ENCODE results near the gene SLC39A13. TPM values are rescaled to one million over a fixed set of nuclear protein-coding genes. Genes with fewer than 3 reads are reported as not detected.

SLC39A13 gene
- total RNA-seq, 4 donors from 2014 or later, result 51.3 to 84.3 (median 66.8) TPM

GRCh38 chr11:47460571-47461235, 52.3 kb downstream of the SLC39A13 start:
- TF ChIP-seq, protein P1, sequence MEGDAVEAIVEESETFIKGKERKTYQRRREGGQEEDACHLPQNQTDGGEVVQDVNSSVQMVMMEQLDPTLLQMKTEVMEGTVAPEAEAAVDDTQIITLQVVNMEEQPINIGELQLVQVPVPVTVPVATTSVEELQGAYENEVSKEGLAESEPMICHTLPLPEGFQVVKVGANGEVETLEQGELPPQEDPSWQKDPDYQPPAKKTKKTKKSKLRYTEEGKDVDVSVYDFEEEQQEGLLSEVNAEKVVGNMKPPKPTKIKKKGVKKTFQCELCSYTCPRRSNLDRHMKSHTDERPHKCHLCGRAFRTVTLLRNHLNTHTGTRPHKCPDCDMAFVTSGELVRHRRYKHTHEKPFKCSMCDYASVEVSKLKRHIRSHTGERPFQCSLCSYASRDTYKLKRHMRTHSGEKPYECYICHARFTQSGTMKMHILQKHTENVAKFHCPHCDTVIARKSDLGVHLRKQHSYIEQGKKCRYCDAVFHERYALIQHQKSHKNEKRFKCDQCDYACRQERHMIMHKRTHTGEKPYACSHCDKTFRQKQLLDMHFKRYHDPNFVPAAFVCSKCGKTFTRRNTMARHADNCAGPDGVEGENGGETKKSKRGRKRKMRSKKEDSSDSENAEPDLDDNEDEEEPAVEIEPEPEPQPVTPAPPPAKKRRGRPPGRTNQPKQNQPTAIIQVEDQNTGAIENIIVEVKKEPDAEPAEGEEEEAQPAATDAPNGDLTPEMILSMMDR (IDR thresholded peaks at IDR 0.05), result no peak
- TF ChIP-seq POLR2A (IDR thresholded peaks at IDR 0.05), result no peak
- no peak for DNase-seq
- Histone ChIP-seq H3K27ac (no peak overlapping the region), H3K9me3 (no peaks in the 10 kb centered on the region), H3K27me3 (no peaks in the 10 kb centered on the region), H3K4me1 (peaks cover 3 to 10% of the 10 kb centered on the region in 2 donors), H3K36me3 (no peaks in the 10 kb centered on the region), H3K4me3 (replicated peaks in 1 of 3) (no peak overlapping the region)
- 95 to 97% methylated on average over 2 of the region's 2 CpGs for WGBS, 2 donors
- intact Hi-C loops (cut with DNase I), result no loop called here

DNA sequence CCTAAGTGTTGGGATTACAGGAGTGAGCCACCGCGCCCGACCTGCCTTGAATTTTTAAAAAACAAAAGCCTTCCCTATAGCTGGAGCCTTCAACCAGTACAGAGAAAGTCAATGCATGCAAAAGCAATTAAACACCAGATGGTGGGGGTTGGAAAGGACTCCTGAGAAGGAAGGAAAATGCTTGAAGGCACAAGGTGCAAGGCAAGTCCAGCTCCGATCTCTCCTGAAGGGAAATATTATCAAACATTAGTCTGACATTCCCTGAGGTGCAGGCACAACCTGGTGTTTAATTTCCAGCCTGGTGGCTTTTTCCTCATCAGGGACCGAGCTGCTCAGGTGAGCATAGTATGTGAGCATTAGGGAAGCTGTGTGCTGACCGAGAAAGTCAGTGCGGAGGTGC, 53.5 kb downstream of the SLC39A13 start:
- Histone ChIP-seq H3K27ac (peak overlapping the region in 1 of 3 donors; percentile 15), H3K4me3 (replicated peaks in 1 of 3) (no peak overlapping the region), H3K9me3 (no peaks in the 10 kb centered on the region), H3K27me3 (no peaks in the 10 kb centered on the region), H3K36me3 (no peaks in the 10 kb centered on the region), H3K4me1 (peaks cover 11 to 18% of the 10 kb centered on the region in 2 donors)
- TF ChIP-seq POLR2A (IDR thresholded peaks at IDR 0.05), result no peak
- TF ChIP-seq, protein P1 (IDR thresholded peaks at IDR 0.05), result no peak
- intact Hi-C loops (cut with DNase I), result no loop called here
- peak in 1 of 2 donors; percentile 45 for DNase-seq
- WGBS, 2 donors, result 75 to 81% methylated on average over 7 of the region's 7 CpGs

DNA sequence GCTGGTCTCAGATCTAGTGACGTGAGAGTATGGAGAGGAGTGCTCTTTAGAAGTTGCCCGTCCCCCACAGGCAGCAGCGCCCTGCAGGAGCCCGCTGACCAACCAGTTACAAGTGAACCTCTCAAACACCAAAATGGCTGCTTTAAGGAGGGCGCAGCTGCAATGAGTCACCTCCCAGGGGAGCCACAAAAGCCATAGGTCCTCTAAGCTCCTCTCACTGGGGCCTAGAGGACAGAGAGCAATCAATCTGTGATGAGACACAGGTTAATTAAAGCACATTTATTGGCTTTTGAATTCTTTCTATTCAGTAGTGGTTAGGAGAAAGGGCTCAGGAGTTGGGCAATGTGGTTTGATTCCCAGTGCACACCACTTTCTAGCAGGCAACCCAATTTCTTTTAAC, 56.1 kb downstream of the SLC39A13 start:
- H3K4me3 ChIP-seq (replicated peaks in 1 of 3), result no peak overlapping the region
- TF ChIP-seq, protein P1 (IDR thresholded peaks at IDR 0.05), result no peak
- no peak for TF ChIP-seq POLR2A (IDR thresholded peaks at IDR 0.05)
- 84 to 87% methylated on average over 5 of the region's 5 CpGs for WGBS, 2 donors
- no peak overlapping the region for H3K27ac ChIP-seq
- no peaks in the 10 kb centered on the region for H3K36me3 ChIP-seq
- H3K27me3 ChIP-seq, result no peaks in the 10 kb centered on the region
- intact Hi-C loops (cut with DNase I), result no loop called here
- no peaks in the 10 kb centered on the region for H3K9me3 ChIP-seq
- peaks cover 33 to 43% of the 10 kb centered on the region in 2 donors for H3K4me1 ChIP-seq
- DNase-seq, result peak in 1 of 2 donors; percentile 22

Small RNA genes within 50 kb of the gene (microRNA-seq; reads per million reads assigned to microRNA genes)
- gene MIR4487, result not detected

Small RNA genes within 50 kb of the gene (small RNA-seq; reads per million reads assigned to genes)
- gene MIR4487, result not detected

Other genes starting within 250 kb of the SLC39A13 start
- gene ARFGAP2, start 231.7 kb upstream of the SLC39A13 start, total RNA-seq, result 100 to 1,000 TPM; 145 to 194 (median 160) TPM
- 10 to 100 TPM; 43.6 to 71.6 (median 54.2) TPM for gene PACSIN3, start 222.2 kb upstream of the SLC39A13 start, total RNA-seq
- 10 to 100 TPM; 10.6 to 19.3 (median 12.9) TPM for gene DDB2, start 193.6 kb upstream of the SLC39A13 start, total RNA-seq
- 10 to 100 TPM; 32.4 to 98.5 (median 73.3) TPM for gene ACP2, start 159.8 kb upstream of the SLC39A13 start, total RNA-seq
- 10 to 100 TPM; 27.5 to 58.3 (median 42.5) TPM for gene NR1H3, start 150.6 kb upstream of the SLC39A13 start, total RNA-seq
- 10 to 100 TPM; 29.0 to 49.7 (median 38.1) TPM for gene MADD, start 138.5 kb upstream of the SLC39A13 start, total RNA-seq
- not detected for gene MYBPC3, start 55.9 kb upstream of the SLC39A13 start, total RNA-seq
- gene SPI1, start 30.0 kb upstream of the SLC39A13 start, total RNA-seq, result 10 to 100 TPM in 1 of 4 donors, 1 to 10 TPM in 3; 4.8 to 18.0 (median 5.8) TPM
- 100 to 1,000 TPM in 2 of 4 donors, 10 to 100 TPM in 2; 92.7 to 240 (median 123) TPM for gene PSMC3, start 17.8 kb downstream of the SLC39A13 start, total RNA-seq
- under 1 TPM in 1 of 4 donors, not detected in 3; 0.67 TPM for gene RAPSN, start 40.5 kb downstream of the SLC39A13 start, total RNA-seq
- 100 to 1,000 TPM in 3 of 4 donors, 10 to 100 TPM in 1; 87.3 to 144 (median 111) TPM for gene CELF1, start 144.5 kb downstream of the SLC39A13 start, total RNA-seq
- gene PTPMT1, start 157.0 kb downstream of the SLC39A13 start, total RNA-seq, result 100 to 1,000 TPM in 3 of 4 donors, 10 to 100 TPM in 1; 93.9 to 149 (median 125) TPM
- 10 to 100 TPM; 22.8 to 34.5 (median 30.7) TPM for gene KBTBD4, start 170.4 kb downstream of the SLC39A13 start, total RNA-seq
- gene NDUFS3, start 170.5 kb downstream of the SLC39A13 start, total RNA-seq, result 10 to 100 TPM; 42.6 to 84.3 (median 81.2) TPM
- 1 to 10 TPM in 3 of 4 donors, under 1 TPM in 1; 0.83 to 3.1 (median 1.4) TPM for gene FAM180B, start 178.1 kb downstream of the SLC39A13 start, total RNA-seq
- gene C1QTNF4, start 185.8 kb downstream of the SLC39A13 start, total RNA-seq, result 1 to 10 TPM; 1.1 to 3.7 (median 1.9) TPM
- gene MTCH2, start 234.0 kb downstream of the SLC39A13 start, total RNA-seq, result 100 to 1,000 TPM in 1 of 4 donors, 10 to 100 TPM in 3; 70.3 to 126 (median 82.2) TPM

All from thyroid gland (tissue), 4 donors.